AG20443 (cell line): ENCODE results near the gene CETP.
"Not testable (repeated sequence)": the region's sequence is repeated elsewhere in the genome, so short reads cannot be mapped to it uniquely, and the experiment has no call there.

Experiments used
- DNase-seq: peaks from one replicate; pipeline ENCODE4 v3.0.0; 2012; ENCODE audit warnings: low spot score, mixed read lengths

Gene CETP

DNA sequence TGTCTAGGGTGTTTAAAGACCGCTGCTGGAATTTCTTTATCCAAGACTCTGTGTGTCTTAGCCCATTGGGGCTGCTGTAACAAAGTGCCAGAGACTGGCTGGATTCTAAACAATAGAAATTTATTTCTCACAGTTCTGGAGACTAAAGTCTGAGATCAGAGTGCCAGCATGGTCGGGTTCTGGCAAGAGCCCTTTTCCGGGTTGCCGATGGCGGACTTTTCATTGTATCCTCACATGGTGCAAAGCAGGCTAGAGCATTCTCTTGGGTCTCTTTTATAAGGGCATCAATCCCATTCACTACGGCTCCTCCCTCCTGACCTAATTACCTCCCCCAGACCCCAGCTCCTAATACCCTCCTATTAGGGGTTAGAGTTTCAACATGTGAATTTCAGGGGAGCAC is 37.1 kb downstream of the CETP start:
- no peak for DNase-seq

DNA sequence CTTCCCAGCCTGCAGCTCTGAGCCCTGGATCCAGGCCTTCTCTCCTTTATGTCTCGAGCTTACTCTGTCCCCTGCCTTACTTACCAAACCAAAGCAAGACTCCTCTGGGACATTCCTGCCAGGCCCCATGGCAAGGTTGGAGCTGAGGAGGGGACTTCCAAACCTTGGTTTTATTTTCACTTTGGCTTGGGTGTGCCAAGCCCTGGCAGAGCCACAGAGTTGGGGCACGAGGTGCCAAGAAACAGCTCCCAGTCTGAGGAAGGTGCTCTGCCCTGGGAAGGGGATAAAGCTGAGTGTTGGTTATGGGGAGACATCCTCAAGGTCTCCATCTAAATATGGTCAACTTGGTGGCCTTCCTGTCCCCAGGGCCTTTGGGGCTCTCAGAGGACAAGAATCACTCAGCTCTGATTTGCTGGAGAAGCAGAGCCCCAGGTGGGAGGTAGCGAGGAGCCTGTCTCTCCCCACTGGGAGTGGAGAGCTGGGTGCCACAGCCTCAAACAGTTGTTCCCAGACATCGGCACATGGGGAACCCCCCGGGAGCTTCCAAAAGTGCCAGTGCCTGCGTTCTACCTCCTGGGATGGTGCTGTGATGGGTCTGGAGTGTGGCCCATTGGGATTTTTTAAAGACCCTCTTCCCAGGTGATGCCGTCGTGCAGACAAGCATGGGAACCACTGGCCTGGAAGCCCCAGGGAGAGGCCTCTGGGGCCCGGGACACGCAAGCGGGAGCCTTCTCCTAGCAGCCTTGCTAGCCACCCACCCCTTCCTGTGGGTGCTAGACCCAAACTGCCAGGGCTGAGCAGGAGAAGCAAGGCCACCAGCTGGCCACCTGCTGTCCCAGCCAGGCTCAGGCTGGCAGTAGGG is 37.9 kb downstream of the CETP start:
- DNase-seq: no peak

GRCh38 chr16:57000271-57001025 is 38.7 kb downstream of the CETP start:
- peak; percentile 93 for DNase-seq

DNA sequence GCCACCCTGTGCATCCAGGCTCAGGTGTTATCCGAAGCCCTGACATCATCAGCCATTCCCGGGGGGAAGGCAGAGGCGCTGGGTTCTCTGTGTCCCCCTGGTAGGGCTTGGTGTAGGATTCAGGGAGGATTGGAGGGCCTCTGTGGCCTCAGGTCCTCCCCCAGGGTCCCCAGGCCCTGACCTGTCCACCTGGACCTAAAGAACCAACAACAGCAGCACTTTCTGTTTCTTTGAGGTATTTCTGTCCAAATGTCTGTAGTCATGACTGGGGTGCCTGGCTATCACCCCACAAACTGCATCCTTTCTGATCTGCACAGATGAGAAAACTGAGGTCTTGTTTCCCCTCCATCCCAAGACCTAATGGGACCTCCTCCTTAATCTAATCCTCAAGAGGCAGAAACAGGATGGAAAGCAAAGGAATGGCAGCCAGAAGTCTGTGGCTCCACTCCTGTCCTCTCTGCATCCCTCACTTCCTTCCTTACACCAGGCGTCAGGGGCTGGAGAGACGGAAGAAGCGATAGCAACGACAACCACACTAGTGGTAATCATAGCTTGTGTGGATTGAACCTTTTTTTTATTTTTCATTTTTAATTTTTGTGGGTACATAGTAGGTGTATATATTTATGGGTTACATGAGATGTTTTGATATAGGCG is 39.4 kb downstream of the CETP start:
- DNase-seq: no peak

- no peak for DNase-seq
Measured at GRCh38 chr16:57003439-57004386, 42.0 kb downstream of the CETP start.

- no peak for DNase-seq
Measured at GRCh38 chr16:57004387-57005250, 42.9 kb downstream of the CETP start.

DNA sequence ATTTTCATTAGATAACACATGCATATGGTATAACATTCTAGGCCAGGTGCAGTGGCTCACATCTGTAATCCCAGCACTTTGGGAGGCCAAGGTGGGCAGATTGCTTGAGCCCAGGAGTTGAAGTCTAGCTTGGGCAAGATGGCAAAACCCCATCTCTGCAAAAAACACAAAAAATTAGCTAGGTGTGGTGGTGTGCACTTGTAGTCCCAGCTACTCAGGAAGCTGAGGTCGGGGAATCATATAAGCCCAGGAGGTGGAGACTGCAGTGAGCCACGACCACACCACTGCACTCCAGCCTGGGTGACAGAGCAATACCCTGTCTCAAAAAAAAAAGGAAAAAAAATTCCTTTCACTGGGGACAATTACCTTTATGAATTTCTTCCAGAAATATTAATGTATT is 43.8 kb downstream of the CETP start:
- not testable (repeated sequence) for DNase-seq

GRCh38 chr16:57007050-57007449 is 45.3 kb downstream of the CETP start:
- DNase-seq: no peak

DNA sequence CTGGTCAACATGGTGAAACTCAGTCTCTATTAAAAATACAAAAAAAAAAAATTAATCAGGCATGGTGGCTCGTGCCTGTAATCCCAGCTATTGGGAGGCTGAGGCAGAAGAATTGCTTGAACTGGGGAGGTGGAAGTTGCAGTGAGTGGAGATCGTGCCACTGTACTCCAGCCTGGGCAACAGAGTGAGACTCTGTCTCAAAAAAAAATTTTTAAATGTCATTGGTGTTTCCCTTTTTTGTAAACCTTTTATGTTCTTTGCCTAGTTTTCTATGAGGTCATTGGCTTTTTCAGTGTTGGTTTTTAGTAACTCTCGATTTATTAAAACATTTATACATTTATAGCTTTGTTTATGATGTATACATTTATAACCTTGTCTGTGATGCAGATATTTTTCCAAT is 45.8 kb downstream of the CETP start:
- DNase-seq: no peak

DNA sequence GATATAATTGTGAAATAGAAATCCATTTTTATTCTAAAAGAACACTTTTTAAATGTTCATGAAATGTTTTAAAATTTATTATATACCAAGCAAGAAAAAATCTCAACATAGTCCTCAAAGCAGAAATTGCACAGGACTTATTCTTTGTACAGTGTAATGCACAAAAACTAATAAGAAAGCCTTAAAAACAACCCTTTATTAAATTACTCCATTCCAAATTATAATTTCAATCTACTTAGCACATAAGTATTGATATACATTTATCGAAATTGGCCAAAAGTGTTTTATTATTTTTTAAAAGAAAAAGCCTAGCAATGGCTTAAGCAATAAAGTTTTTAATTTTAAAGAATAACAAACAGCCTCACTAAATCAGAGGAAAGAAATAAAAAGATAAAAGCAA is 46.7 kb downstream of the CETP start:
- no peak for DNase-seq

DNA sequence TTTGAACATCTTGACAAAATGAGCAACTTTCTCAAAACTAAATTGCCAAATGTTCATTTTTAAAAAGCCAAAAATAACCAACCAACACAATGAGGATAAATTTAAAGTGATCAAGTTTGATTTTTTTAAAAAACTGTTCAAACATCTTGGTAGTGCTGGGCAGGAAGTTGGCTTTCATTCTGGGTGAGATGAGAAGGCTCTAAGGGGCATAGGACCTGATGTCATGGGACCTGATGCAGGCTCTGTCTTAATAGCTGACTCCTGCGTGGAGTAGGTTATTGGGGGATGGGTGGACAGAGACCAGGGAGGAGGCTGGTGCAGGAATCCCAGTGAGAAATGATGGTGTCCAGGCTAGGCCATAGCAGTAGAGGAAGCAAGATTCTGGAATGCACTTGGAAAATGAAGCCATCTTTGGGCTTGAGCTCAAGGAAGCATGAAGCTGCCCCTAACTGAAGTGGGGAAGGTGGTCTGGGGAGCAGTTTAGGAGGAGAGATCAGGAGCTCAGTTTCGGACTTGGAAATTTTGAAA is 48.0 kb downstream of the CETP start:
- DNase-seq: no peak

- no peak for DNase-seq
Measured at GRCh38 chr16:57012353-57012752, 50.6 kb downstream of the CETP start.

- no peak for DNase-seq
Measured at GRCh38 chr16:57013229-57013628, 51.5 kb downstream of the CETP start.

- DNase-seq: no peak
Measured at GRCh38 chr16:57013902-57014301, 52.2 kb downstream of the CETP start.

- no peak for DNase-seq
Measured at GRCh38 chr16:57016301-57016700, 54.6 kb downstream of the CETP start.

DNA sequence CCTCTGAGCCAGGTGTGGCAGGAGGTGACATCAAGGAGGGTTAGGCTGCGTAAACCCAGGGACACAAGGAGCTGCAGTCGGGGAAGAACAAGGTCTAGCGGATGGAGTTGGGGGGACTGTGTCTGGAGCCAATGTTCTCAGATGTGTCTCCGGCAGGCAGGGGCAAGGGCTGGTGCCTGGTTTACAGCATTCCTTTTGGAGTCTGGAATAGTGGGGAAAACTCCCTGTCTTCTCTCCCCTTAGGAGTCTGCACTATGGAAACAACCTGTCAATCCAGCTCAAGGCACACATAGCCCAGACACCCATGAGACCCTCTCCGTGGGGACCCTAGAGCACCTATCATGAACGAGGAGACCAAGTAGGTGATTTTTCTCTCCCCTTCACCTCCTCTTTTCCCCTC is 55.1 kb downstream of the CETP start:
- DNase-seq: no peak

DNA sequence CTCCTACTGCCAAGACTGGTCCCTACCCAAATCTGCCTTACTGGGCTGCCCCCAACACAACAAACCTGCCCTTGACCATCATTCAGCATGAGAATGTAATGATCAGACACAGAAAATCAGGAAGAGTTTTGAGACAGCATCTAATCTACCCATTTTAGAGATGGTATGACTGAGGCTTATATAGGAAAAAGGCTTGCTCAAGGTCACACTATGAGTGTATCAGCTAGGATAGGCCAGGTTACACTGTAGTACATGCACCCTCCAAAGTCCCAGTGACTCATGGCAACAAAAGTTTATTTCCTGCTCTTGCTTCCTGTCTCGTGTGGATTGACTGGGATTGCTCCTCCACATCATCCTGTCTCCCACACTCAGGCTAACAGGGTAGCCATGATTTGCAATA is 55.5 kb downstream of the CETP start:
- no peak for DNase-seq

- no peak for DNase-seq
Measured at GRCh38 chr16:57019746-57020145, 58.0 kb downstream of the CETP start.

DNA sequence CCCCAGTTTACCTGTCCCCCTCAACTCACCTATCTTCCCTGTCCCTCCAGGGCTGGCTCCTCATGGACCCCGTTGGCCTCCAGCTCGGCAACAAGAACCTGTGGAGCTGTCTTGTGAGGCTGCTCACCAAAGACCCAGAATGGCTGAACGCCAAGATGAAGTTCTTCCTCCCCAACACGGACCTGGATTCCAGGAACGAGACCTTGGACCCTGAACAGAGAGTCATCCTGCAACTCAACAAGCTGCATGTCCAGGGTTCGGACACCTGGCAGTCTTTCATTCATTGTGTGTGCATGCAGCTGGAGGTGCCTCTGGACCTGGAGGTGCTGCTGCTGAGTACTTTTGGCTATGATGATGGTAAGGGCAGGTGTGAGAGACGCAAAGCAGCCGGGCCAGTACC is 58.9 kb downstream of the CETP start:
- DNase-seq: no peak

DNA sequence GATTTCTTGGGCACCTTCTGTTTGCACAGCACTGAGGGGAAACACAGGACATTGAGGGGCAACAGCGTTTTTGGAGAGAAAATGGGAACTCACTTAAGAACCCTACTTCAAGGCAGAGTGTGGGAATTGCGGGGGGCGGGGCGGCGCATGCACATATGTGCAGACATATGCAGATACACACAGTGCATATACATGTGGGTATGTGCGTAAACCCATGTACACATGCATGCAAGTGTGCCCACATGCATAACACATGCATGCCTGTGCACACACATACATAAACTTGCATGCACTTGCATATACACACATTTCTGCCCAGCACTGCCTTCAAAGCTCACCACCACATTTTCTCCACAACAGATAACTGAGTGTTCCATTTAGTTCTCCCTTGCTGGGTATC is 60.0 kb downstream of the CETP start:
- DNase-seq: no peak

- no peak for DNase-seq
Measured at GRCh38 chr16:57022445-57022844, 60.7 kb downstream of the CETP start.
